K562 (cell line): ENCODE data around the gene SLC38A10. TPM values are rescaled to one million over a fixed set of nuclear protein-coding genes. Genes with fewer than 3 reads are reported as not detected.

ENCODE experiments used
- CCAR2 ChIP-seq: fragments of 200-400 bp; formaldehyde crosslinking; IDR thresholded peaks from 2 replicates; pipeline ENCODE4 v1.6.1; 2017; ENCODE audit warnings: mild to moderate bottlenecking, low read depth, low read length
- CREM ChIP-seq: IDR thresholded peaks from 2 replicates; pipeline ENCODE4 v1.6.1; 2014; ENCODE audit warnings: antibody characterized with exemption, low read depth
- GABPB1 ChIP-seq: sonication (generic); formaldehyde crosslinking; IDR thresholded peaks from 2 replicates; pipeline ENCODE4 v1.8.0; 2022; ENCODE audit warnings: mild to moderate bottlenecking, missing genetic modification reagents
- MAFF ChIP-seq: IDR thresholded peaks from 2 replicates; pipeline ENCODE4 v1.6.1; 2012; ENCODE audit warnings: low read length, improper control_type of control experiment
- MAFK ChIP-seq: IDR thresholded peaks from 2 replicates; pipeline ENCODE4 v1.6.1; 2011; ENCODE audit warnings: low read length, improper control_type of control experiment
- MLX ChIP-seq, 2 experiments: fragments of 450-650 bp in 1 of 2; sonication (generic) in 1 of 2; formaldehyde crosslinking; conservative IDR thresholded peaks; 2 replicates each; pipeline versions ENCODE4 v1.4.0 to v1.8.1; 2020 to 2022; ENCODE audit warnings: mild to moderate bottlenecking in 1 of 2, missing genetic modification reagents in 1 of 2
- MNT ChIP-seq, 2 experiments: fragments of 450-650 bp; conservative IDR thresholded peaks; 2 replicates each; pipeline ENCODE4 v1.6.1; 2017; ENCODE audit warnings: mild to moderate bottlenecking in 2 of 2, moderate library complexity in 2 of 2
- NR2C2 ChIP-seq, 2 experiments: fragments of 200-800 bp in 1 of 2; sonication (Bioruptor generic) in 1 of 2; sonication (generic) in 1 of 2; formaldehyde crosslinking in 1 of 2; IDR thresholded peaks; 2 replicates each; pipeline versions ENCODE4 v1.6.1 to v1.8.0; 2016 to 2022; ENCODE audit warnings: mild to moderate bottlenecking in 1 of 2, missing compliant biosample characterization in 1 of 2, missing genetic modification characterization in 1 of 2, missing genetic modification reagents in 1 of 2
- PREB ChIP-seq: sonication (generic); formaldehyde crosslinking; IDR thresholded peaks from 2 replicates; pipeline ENCODE4 v1.8.1; 2023; ENCODE audit warnings: mild to moderate bottlenecking, missing genetic modification reagents
- RBBP5 ChIP-seq: fragments of 200-600 bp; sonication (generic); IDR thresholded peaks from 2 replicates; pipeline ENCODE4 v1.6.1; 2012; ENCODE audit warnings: borderline replicate concordance, mild to moderate bottlenecking, low read length, control low read depth, inconsistent platforms; ENCODE audit not compliant: insufficient read depth, poor library complexity, severe bottlenecking
- SMARCC2 ChIP-seq: fragments of 450-650 bp; IDR thresholded peaks from 2 replicates; pipeline ENCODE4 v1.6.1; 2017; ENCODE audit warnings: antibody characterized with exemption, moderate library complexity, mild to moderate bottlenecking, low read depth
- TOE1 ChIP-seq, 2 experiments: fragments of 450-650 bp in 1 of 2; sonication (generic) in 1 of 2; formaldehyde crosslinking in 1 of 2; IDR thresholded peaks; 2 replicates each; pipeline versions ENCODE4 v1.7.1 to v1.8.0; 2016 to 2022; ENCODE audit warnings: borderline replicate concordance in 2 of 2, mild to moderate bottlenecking in 2 of 2, antibody characterized with exemption in 1 of 2, inconsistent platforms in 1 of 2, low read depth in 1 of 2, missing genetic modification reagents in 1 of 2, moderate library complexity in 1 of 2
- VEZF1 ChIP-seq: fragments of 200-800 bp; sonication (Bioruptor generic); IDR thresholded peaks from 2 replicates; pipeline ENCODE4 v1.6.1; 2017; ENCODE audit warnings: missing genetic modification characterization, missing compliant biosample characterization
- XRCC3 ChIP-seq: fragments of 450-650 bp; IDR thresholded peaks from 2 replicates; pipeline ENCODE4 v1.6.1; 2017; ENCODE audit warnings: mild to moderate bottlenecking, moderate library complexity
- ZBTB9 ChIP-seq: fragments of 450-650 bp; formaldehyde crosslinking; IDR thresholded peaks from 2 replicates; pipeline ENCODE4 v1.4.0; 2020; ENCODE audit warnings: mild to moderate bottlenecking, moderate library complexity
- ZNF408 ChIP-seq: fragments of 250-450 bp; sonication (Bioruptor Pico); IDR thresholded peaks from 2 replicates; pipeline ENCODE4 v1.4.0; 2020; ENCODE audit warnings: low read depth, mild to moderate bottlenecking, moderate library complexity
- ZNF583 ChIP-seq: fragments of 250-450 bp; sonication (Bioruptor Pico); IDR thresholded peaks from 2 replicates; pipeline ENCODE4 v1.4.0; 2020
- ZNF584 ChIP-seq: fragments of 200-800 bp; sonication (Bioruptor generic); IDR thresholded peaks from 2 replicates; pipeline ENCODE4 v1.6.1; 2016; ENCODE audit warnings: low read depth, mild to moderate bottlenecking, missing genetic modification characterization, missing compliant biosample characterization
- ZZZ3 ChIP-seq: fragments of 450-650 bp; IDR thresholded peaks from 2 replicates; pipeline ENCODE4 v1.6.1; 2016; ENCODE audit warnings: antibody characterized with exemption, mild to moderate bottlenecking, moderate library complexity
- polyA plus RNA-seq, 8 experiments: library from polyadenylated mRNA; depleted of rRNA in 4 of 8; stranded (reverse) in 5 of 8; unstranded in 3 of 8; fragments of >200 nt; fragmentation: Nextera tagmentation in 2 of 8; fragmentation: Illumina TruSeq in 1 of 8; extraction: Ambion mirVana in 2 of 8; extraction: Trizol in 1 of 8; gene quantifications; 2 replicates each; pipeline versions ENCODE4 v1.2.1 to v1.2.3, GENCODE V29; 2011 to 2014; ENCODE audit warnings: inconsistent platforms in 1 of 8, missing spikeins in 1 of 8
- total RNA-seq, 7 experiments: library from RNA; depleted of rRNA in 6 of 7; stranded (reverse); fragments of >200 nt in 6 of 7; fragmentation: Illumina TruSeq in 2 of 7; extraction: Trizol in 2 of 7; gene quantifications; 2 replicates each; pipeline versions ENCODE4 v1.2.1 to v1.2.3, GENCODE V29; 2011 to 2021; ENCODE audit warnings: low replicate concordance in 1 of 7

Gene SLC38A10
- total and polyA plus RNA-seq, 9 of the 15 experiments (the other 6 are each of a cell fraction or from before 2014, with no cell fraction given): 0.45 to 54.2 (median 13.8) TPM

GRCh38 chr17:81285179-81285878 lies 9.8 kb downstream of the SLC38A10 start (continued):
- TF ChIP-seq VEZF1 (peak; percentile 73), RBBP5 (peak; percentile 53), ZBTB9 (CRISPR knock-in tag) (peak; percentile 27; the same call in 1 of the 2 replicates), NR2C2 (CRISPR knock-in tag; IDR thresholded peaks at IDR 0.05) (no peak), NR2C2 (tag; IDR thresholded peaks at IDR 0.05) (peak; percentile 76), MNT (conservative IDR thresholded peaks at IDR 0.05) (peak; percentile 82 to 90), ZNF584 (peak; percentile 48; the same call in 1 of the 2 replicates), ZNF583 (CRISPR knock-in tag) (peak; percentile 56; the same call in 1 of the 2 replicates), ZNF408 (CRISPR knock-in tag) (no peak), CREM (0 out of 2 replicates have a peak, but pooled peaks have one; percentile 15), XRCC3 (no peak), CCAR2 (no peak), MAFK (peak; percentile 83), ZZZ3 (0 out of 2 replicates have a peak, but pooled peaks have one; percentile 16), TOE1 (IDR thresholded peaks at IDR 0.05; ENCODE audit: borderline replicate concordance) (0 out of 2 replicates have a peak, but pooled peaks have one; percentile 60), TOE1 (CRISPR knock-in tag; IDR thresholded peaks at IDR 0.05; ENCODE audit: borderline replicate concordance, low read depth) (no peak), MLX (CRISPR knock-in tag; conservative IDR thresholded peaks at IDR 0.05) (peak in 1 of 2 experiments; percentile 50; a peak in 1 of 4 replicates), SMARCC2 (no peak), PREB (CRISPR knock-in tag) (no peak), GABPB1 (0 out of 2 replicates have a peak, but pooled peaks have one; percentile 29), MAFF (peak; percentile 36; the same call in 1 of the 2 replicates)
